ENCODE results near the gene IL2RA. TPM values are rescaled to one million over a fixed set of nuclear protein-coding genes. Genes with fewer than 3 reads are reported as not detected.
"Not testable (repeated sequence)": the region's sequence is repeated elsewhere in the genome, so short reads cannot be mapped to it uniquely, and the experiment has no call there.

Gene IL2RA
- total and polyA plus RNA-seq, 12 donors = 0.19 to 9.1 (median 0.82) TPM

DNA sequence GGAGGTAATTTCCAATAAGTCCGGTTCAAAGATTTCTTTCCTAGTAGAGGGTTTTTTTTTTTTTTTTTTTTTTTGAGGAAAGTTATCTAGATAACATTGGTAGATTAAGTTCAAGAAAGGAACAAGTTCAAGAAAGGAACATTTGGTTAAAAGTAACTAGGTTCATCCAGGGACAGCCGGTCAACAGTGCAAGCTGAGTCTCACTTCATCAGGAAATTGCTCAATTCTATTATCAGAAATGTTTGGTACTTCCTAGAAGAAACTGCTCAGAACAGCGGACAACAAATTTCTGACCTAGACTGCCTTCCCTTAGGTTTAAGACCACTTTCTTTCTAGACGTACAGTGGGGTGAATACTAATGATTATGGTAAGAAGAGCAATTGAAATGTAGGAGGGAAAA is 3.7 kb upstream of the IL2RA start:
- TF ChIP-seq, protein P1, sequence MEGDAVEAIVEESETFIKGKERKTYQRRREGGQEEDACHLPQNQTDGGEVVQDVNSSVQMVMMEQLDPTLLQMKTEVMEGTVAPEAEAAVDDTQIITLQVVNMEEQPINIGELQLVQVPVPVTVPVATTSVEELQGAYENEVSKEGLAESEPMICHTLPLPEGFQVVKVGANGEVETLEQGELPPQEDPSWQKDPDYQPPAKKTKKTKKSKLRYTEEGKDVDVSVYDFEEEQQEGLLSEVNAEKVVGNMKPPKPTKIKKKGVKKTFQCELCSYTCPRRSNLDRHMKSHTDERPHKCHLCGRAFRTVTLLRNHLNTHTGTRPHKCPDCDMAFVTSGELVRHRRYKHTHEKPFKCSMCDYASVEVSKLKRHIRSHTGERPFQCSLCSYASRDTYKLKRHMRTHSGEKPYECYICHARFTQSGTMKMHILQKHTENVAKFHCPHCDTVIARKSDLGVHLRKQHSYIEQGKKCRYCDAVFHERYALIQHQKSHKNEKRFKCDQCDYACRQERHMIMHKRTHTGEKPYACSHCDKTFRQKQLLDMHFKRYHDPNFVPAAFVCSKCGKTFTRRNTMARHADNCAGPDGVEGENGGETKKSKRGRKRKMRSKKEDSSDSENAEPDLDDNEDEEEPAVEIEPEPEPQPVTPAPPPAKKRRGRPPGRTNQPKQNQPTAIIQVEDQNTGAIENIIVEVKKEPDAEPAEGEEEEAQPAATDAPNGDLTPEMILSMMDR (IDR thresholded peaks at IDR 0.05) = no peak
- DNase-seq (peak in 1 of 2 donors; percentile 30), ATAC-seq (peak; percentile 53 to 91 (median 80))
- Histone ChIP-seq H3K36me3 (no peaks in the 10 kb centered on the region), H3K27ac (peak overlapping the region in 9 of 10 donors; percentile 20 to 84 (median 67)), H3K4me3 (no peak overlapping the region), H3K27me3 (no peaks in the 10 kb centered on the region), H3K4me1 (peaks cover 0 to 71% (median 16%) of the 10 kb centered on the region in 9 donors), H3K9me3 (no peaks in the 10 kb centered on the region)
- 44 to 45% methylated on average over 4 of the region's 4 CpGs for WGBS, 2 donors
- intact Hi-C loops (cut with DNase I) = no loop called here

DNA sequence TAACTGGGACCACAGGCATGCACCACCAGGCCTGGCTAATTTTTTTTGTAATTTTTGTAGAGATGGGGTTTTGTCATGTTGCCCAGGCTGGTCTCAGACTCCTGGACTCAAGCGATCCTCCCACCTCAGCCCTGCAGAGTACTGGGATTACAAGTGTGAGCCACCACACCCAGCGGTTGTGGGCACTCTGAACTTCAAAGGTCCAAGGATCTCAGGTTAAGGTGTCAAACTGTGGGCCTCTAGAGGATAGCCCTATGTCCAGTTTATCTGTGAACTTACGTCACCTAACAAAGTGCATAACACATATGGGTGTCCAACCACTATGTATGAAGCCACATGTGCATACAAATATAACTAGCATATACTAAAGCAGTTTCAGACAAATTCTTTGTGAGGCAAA is 3.2 kb upstream of the IL2RA start:
- ATAC-seq = no peak

DNA sequence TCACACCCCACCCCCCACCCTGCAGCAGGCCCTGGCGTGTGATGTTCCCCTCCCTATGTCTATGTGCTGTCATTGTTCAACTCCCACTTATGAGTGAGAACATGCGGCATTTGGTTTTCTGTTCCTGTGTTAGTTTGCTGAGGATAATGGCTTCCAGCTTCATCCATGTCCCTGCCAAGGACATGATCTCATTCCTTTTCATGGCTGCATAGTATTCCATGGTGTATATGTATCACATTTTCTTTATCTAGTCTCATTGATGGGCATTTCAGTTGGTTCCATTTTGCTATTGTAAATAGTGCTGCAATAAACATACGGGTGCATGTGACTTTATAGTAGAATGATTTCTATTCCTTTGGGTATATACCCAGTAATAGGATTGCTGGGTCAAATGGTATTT is 2.6 kb upstream of the IL2RA start:
- H3K4me3 ChIP-seq; DNase-seq; intact Hi-C loops (cut with DNase I); H3K36me3 ChIP-seq; H3K27me3 ChIP-seq; H3K9me3 ChIP-seq; ATAC-seq: not testable (repeated sequence)
- Histone ChIP-seq H3K27ac (peak overlapping the region in 4 of 10 donors; percentile 34 to 84 (median 66)), H3K4me1 (peaks cover 0 to 63% (median 14%) of the 10 kb centered on the region in 9 donors)
- 91 to 94% methylated on average over 3 of the region's 3 CpGs for WGBS, 2 donors

More for the DNA sequence above, 3.2 kb upstream of the IL2RA start:
- DNase-seq = no peak
- Histone ChIP-seq H3K4me1 (peaks cover 0 to 66% (median 14%) of the 10 kb centered on the region in 9 donors), H3K9me3 (no peaks in the 10 kb centered on the region), H3K36me3 (no peaks in the 10 kb centered on the region), H3K4me3 (no peak overlapping the region), H3K27me3 (no peaks in the 10 kb centered on the region), H3K27ac (peak overlapping the region in 9 of 10 donors; percentile 20 to 84 (median 67))
- 91% methylated on average over 3 of the region's 3 CpGs for WGBS, 2 donors
- TF ChIP-seq, protein P1 (IDR thresholded peaks at IDR 0.05) = no peak
- intact Hi-C loops (cut with DNase I) = no loop called here

DNA sequence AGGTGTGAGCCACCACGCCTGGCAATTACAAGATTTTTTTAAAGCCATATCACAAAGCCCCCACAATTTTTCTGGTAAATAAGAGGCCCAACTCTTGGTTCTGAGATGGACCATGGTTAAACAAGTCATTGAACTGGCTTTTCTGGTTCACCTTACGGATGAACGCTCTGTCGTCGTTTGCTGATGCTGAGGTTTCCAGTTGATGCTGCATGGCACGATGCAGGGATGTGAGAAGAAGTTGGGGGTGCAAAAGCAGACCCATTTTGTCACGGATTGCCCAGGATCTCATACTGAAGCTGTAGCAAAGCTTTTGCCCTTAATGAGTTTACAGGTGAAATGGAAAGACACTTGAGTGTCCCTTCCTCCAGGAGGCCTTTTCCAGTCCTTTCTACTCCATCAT is 2.0 kb upstream of the IL2RA start:
- Histone ChIP-seq H3K27ac (no peak overlapping the region), H3K9me3 (no peaks in the 10 kb centered on the region), H3K4me1 (peaks cover 0 to 60% (median 14%) of the 10 kb centered on the region in 9 donors), H3K36me3 (no peaks in the 10 kb centered on the region), H3K4me3 (no peak overlapping the region), H3K27me3 (no peaks in the 10 kb centered on the region)
- TF ChIP-seq, protein P1 (IDR thresholded peaks at IDR 0.05) = no peak
- WGBS, 2 donors = 94 to 95% methylated on average over 7 of the region's 7 CpGs
- DNase-seq (no peak), ATAC-seq (no peak)
- intact Hi-C loops (cut with DNase I) = no loop called here

DNA sequence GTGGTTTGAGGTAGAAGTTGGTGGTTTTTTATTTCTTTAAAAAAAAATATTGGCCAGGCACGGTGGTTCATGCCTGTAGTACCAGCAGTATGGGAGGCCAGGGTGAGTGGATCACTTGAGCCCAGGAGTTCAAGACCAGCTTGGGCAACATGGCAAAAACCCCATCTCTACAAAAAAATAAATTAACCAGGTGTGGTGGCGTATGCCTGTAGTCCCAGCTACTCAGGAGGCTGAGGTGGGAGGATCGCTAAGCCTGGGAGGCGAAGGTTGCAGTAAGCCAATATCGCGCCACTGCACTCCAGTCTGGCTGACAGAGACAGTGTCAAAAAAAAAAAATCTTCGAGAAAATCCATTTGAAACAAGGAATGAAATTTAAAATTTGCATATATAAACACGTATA is 1.1 kb downstream of the IL2RA start:
- ATAC-seq (no peak), DNase-seq (no peak)
- Histone ChIP-seq H3K27me3 (no peaks in the 10 kb centered on the region), H3K27ac (peak overlapping the region in 1 of 10 donors; percentile 76), H3K36me3 (no peaks in the 10 kb centered on the region), H3K9me3 (no peaks in the 10 kb centered on the region), H3K4me1 (peaks cover 0 to 54% (median 25%) of the 10 kb centered on the region in 9 donors), H3K4me3 (peak overlapping the region in 2 of 10 donors; percentile 15 to 51)
- TF ChIP-seq, protein P1 (IDR thresholded peaks at IDR 0.05) = no peak
- intact Hi-C loops (cut with DNase I) = no loop called here
- 91 to 94% methylated on average over 8 of the region's 8 CpGs for WGBS, 2 donors
